Body of pancreas (tissue), 4 donors: Measurements from ENCODE around the gene DMD.

Source experiments
- CTCF ChIP-seq, 7 experiments: fragments of 450-650 bp in 4 of 7; fragments of 200-600 bp in 3 of 7; sonication (generic) in 3 of 7; IDR thresholded peaks; one replicate each; pipeline ENCODE4 v1.5.1; 2016 to 2019; ENCODE audit warnings: antibody characterized with exemption in 7 of 7
- POLR2A ChIP-seq, 3 donors: fragments of 450-650 bp; IDR thresholded peaks; one replicate each; pipeline ENCODE4 v1.6.1; 2016; ENCODE audit warnings: antibody characterized with exemption in 3 of 3, mild to moderate bottlenecking in 2 of 3

GRCh38 chrX:31656013-31656412, 1555.3 kb downstream of the DMD start:
- TF ChIP-seq POLR2A (IDR thresholded peaks at IDR 0.05), result no peak
- no peak for TF ChIP-seq CTCF (IDR thresholded peaks at IDR 0.05)
